CD14-positive monocyte (primary cell): ENCODE data around the gene POU6F2. TPM values are rescaled to one million over a fixed set of nuclear protein-coding genes. Genes with fewer than 3 reads are reported as not detected.

ENCODE experiments used
- DNase-seq, 3 donors: peaks; one replicate each; pipeline ENCODE4 v3.0.0-alpha.2; 2011 to 2022
- H2AFZ ChIP-seq: 2 replicates; pipeline ENCODE4 v1.6.0; 2012; ENCODE audit warnings: mild to moderate bottlenecking, low read depth, low read length, inconsistent platforms; ENCODE audit not compliant: insufficient read depth, poor library complexity, severe bottlenecking
- H3K27ac ChIP-seq, 2 donors: 1 replicate in 1 of 2; 2 replicates in 1 of 2; pipeline ENCODE4 v1.5.1; 2012 to 2013; ENCODE audit warnings: low read length in 2 of 2, control low read depth in 1 of 2, inconsistent platforms in 1 of 2, low read depth in 1 of 2, mild to moderate bottlenecking in 1 of 2
- H3K27me3 ChIP-seq, 2 donors: one replicate each; pipeline versions ENCODE4 v1.6.0 to v1.6.1; 2011 to 2013; ENCODE audit warnings: low read length in 2 of 2; ENCODE audit not compliant: control insufficient read depth in 2 of 2, insufficient read depth in 2 of 2
- H3K36me3 ChIP-seq, 2 donors: replicated peaks in 1 of 2; 1 replicate in 1 of 2; 2 replicates in 1 of 2; pipeline versions ENCODE4 v1.5.1 to v1.6.1; 2012 to 2013; ENCODE audit warnings: low read length in 2 of 2, control low read depth in 1 of 2, inconsistent platforms in 1 of 2, mild to moderate bottlenecking in 1 of 2; ENCODE audit not compliant: insufficient read depth in 2 of 2, control insufficient read depth in 1 of 2
- H3K4me1 ChIP-seq, 2 donors: 1 replicate in 1 of 2; 2 replicates in 1 of 2; pipeline versions ENCODE4 v1.5.1 to v1.6.1; 2012 to 2013; ENCODE audit warnings: low read length in 2 of 2, control low read depth in 1 of 2, inconsistent platforms in 1 of 2, mild to moderate bottlenecking in 1 of 2, moderate library complexity in 1 of 2; ENCODE audit not compliant: insufficient read depth in 2 of 2, control insufficient read depth in 1 of 2
- H3K4me2 ChIP-seq: replicated peaks from 2 replicates; pipeline ENCODE3; 2012; ENCODE audit warnings: low read length, moderate library complexity, mild to moderate bottlenecking; ENCODE audit not compliant: poor library complexity, severe bottlenecking; ENCODE audit errors: extremely low read depth
- H3K4me3 ChIP-seq, 3 experiments: fragments of 200-600 bp in 1 of 3; sonication (generic) in 1 of 3; replicated peaks in 1 of 3; 1 replicate in 2 of 3; 2 replicates in 1 of 3; pipeline ENCODE4 v1.5.1; 2011 to 2013; ENCODE audit warnings: low read length in 3 of 3, mild to moderate bottlenecking in 3 of 3, control low read depth in 2 of 3, low read depth in 2 of 3, inconsistent platforms in 1 of 3, moderate library complexity in 1 of 3
- H3K79me2 ChIP-seq: 2 replicates; pipeline ENCODE4 v1.6.0; 2012; ENCODE audit warnings: mild to moderate bottlenecking, control low read depth, inconsistent platforms, low read length, moderate library complexity; ENCODE audit not compliant: insufficient read depth
- H3K9ac ChIP-seq: 2 replicates; pipeline ENCODE4 v1.6.0; 2017; ENCODE audit warnings: low read length, mild to moderate bottlenecking; ENCODE audit not compliant: insufficient read depth, poor library complexity, severe bottlenecking
- H3K9me3 ChIP-seq, 2 donors: replicated peaks in 1 of 2; 1 replicate in 1 of 2; 2 replicates in 1 of 2; pipeline versions ENCODE4 v1.5.1 to v1.6.1; 2012 to 2013; ENCODE audit warnings: low read length in 2 of 2, control low read depth in 1 of 2; ENCODE audit not compliant: control insufficient read depth in 1 of 2, insufficient read depth in 1 of 2
- H4K20me1 ChIP-seq: 2 replicates; pipeline ENCODE4 v1.6.0; 2012; ENCODE audit warnings: mild to moderate bottlenecking, low read length, control low read depth, moderate library complexity; ENCODE audit not compliant: insufficient read depth
- H3K27ac Mint-ChIP-seq, 7 donors: one replicate each; pipeline ENCODE4 v1.8.0; 2020; ENCODE audit warnings: mild to moderate bottlenecking in 7 of 7, mixed read lengths in 7 of 7, moderate library complexity in 6 of 7, inconsistent platforms in 2 of 7
- H3K27me3 Mint-ChIP-seq, 3 donors: one replicate each; pipeline ENCODE4 v1.8.0; 2021 to 2022; ENCODE audit warnings: low read depth in 3 of 3, mild to moderate bottlenecking in 3 of 3, mixed read lengths in 3 of 3, moderate library complexity in 3 of 3, inconsistent platforms in 1 of 3
- H3K36me3 Mint-ChIP-seq, 2 donors: one replicate each; pipeline ENCODE4 v1.8.0; 2020; ENCODE audit warnings: mixed read lengths in 2 of 2, inconsistent platforms in 1 of 2, mild to moderate bottlenecking in 1 of 2
- H3K4me1 Mint-ChIP-seq: one replicate; pipeline ENCODE4 v1.8.0; 2020; ENCODE audit warnings: mild to moderate bottlenecking, mixed read lengths
- H3K4me3 Mint-ChIP-seq, 2 donors: one replicate each; pipeline ENCODE4 v1.8.0; 2020; ENCODE audit warnings: mild to moderate bottlenecking in 2 of 2, mixed read lengths in 2 of 2, moderate library complexity in 1 of 2
- H3K9me3 Mint-ChIP-seq, 7 donors: one replicate each; pipeline ENCODE4 v1.8.0; 2020 to 2022; ENCODE audit warnings: mixed read lengths in 7 of 7, mild to moderate bottlenecking in 6 of 7, moderate library complexity in 6 of 7, inconsistent platforms in 2 of 7
- WGBS: methylation state at CpG from one replicate; pipeline ENCODE4 v1.1.5; 2013; ENCODE audit warnings: missing lambda C conversion rate; ENCODE audit not compliant: insufficient coverage; 5-methylcytosine and 5-hydroxymethylcytosine counted together
- intact Hi-C, 2 donors: fragments of 100-400 bp; cut with micrococcal nuclease; formaldehyde crosslinking; loops; one replicate each; pipeline versions ENCODE4 v1.15.0 to v1.15.1; 2023
- polyA plus RNA-seq, 3 donors: library from polyadenylated mRNA; depleted of rRNA in 1 of 3; unstranded in 2 of 3; stranded (reverse) in 1 of 3; fragments of 300-500 nt in 2 of 3; fragments of >200 nt in 1 of 3; fragmentation: Illumina TruSeq in 2 of 3; gene quantifications; 1 replicate in 2 of 3; 2 replicates in 1 of 3; pipeline ENCODE4 v1.2.3, GENCODE V29; 2012 to 2021
- TF ChIP-seq, protein P1 (sequence below): fragments of 200-600 bp; IDR thresholded peaks from one replicate; pipeline ENCODE4 v1.8.0; 2022; ENCODE audit warnings: antibody characterized with exemption, mild to moderate bottlenecking

Gene POU6F2
- polyA plus RNA-seq, 3 donors = not detected

DNA sequence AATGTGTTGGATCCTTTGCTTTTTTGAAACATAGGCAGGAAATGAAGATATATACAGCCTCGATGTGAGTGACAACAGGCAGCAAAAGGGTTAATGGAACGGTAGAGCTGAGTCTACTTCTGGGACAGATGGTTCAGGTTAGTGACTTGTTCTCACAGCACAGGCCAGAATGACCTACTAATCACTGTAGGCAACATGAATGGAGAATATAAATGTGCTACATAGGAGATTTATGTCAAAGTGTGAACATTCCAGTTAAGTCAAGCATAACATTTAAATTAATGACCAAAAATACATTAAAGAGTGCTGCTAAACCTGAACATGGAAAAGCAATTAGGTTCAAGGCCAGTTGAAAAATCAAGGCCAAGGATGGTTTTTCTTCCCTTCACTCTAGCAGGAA, 235.2 kb downstream of the POU6F2 start:
- H3K4me3 ChIP-seq = no peak overlapping the region
- H3K27me3 ChIP-seq = no peaks in the 10 kb centered on the region
- peak overlapping the region in 1 of 7 donors; percentile 5 for H3K27ac Mint-ChIP-seq
- H3K36me3 ChIP-seq = no peaks in the 10 kb centered on the region
- no peaks in the 10 kb centered on the region for H3K36me3 Mint-ChIP-seq
- no peak overlapping the region for H3K4me2 ChIP-seq
- WGBS = no CpG with 5 or more reads among the region's 2 CpGs
- intact Hi-C loops = no loop called here
- peaks cover 0 to 2% (median 1%) of the 10 kb centered on the region in 3 donors for H3K27me3 Mint-ChIP-seq
- no peaks in the 10 kb centered on the region for H3K4me1 ChIP-seq
- H3K27ac ChIP-seq = no peak overlapping the region
- H2AFZ ChIP-seq = no peak overlapping the region
- no peak overlapping the region for H3K4me3 Mint-ChIP-seq
- H3K4me1 Mint-ChIP-seq = no peaks in the 10 kb centered on the region
- no peaks in the 10 kb centered on the region for H3K9me3 ChIP-seq
- H3K9me3 Mint-ChIP-seq = peaks cover 0 to 8% (median 2%) of the 10 kb centered on the region in 7 donors
- no peak for DNase-seq
- TF ChIP-seq, protein P1, sequence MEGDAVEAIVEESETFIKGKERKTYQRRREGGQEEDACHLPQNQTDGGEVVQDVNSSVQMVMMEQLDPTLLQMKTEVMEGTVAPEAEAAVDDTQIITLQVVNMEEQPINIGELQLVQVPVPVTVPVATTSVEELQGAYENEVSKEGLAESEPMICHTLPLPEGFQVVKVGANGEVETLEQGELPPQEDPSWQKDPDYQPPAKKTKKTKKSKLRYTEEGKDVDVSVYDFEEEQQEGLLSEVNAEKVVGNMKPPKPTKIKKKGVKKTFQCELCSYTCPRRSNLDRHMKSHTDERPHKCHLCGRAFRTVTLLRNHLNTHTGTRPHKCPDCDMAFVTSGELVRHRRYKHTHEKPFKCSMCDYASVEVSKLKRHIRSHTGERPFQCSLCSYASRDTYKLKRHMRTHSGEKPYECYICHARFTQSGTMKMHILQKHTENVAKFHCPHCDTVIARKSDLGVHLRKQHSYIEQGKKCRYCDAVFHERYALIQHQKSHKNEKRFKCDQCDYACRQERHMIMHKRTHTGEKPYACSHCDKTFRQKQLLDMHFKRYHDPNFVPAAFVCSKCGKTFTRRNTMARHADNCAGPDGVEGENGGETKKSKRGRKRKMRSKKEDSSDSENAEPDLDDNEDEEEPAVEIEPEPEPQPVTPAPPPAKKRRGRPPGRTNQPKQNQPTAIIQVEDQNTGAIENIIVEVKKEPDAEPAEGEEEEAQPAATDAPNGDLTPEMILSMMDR = no peak
- no peaks in the 10 kb centered on the region for H3K79me2 ChIP-seq
- no peaks in the 10 kb centered on the region for H4K20me1 ChIP-seq
- H3K9ac ChIP-seq = no peak overlapping the region

DNA sequence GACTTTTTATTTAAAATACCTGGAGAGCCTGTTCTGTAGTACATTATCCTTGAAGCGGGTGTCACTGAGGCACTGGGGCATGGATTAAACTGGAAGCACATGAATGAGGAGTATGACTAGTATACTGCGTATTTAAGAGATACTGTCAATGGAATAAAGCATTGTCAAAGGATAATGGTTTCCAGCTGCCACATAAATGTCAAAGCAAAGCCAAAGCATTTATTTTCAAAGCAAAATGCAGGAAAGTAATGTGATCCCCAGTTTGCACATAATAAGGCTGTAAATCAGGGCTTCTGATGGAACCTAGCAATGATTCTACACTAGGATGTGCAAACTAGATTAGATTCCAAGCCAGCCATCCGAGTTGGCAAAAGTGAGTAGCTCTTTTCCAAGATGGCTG, 240.1 kb downstream of the POU6F2 start:
- H3K27ac ChIP-seq = no peak overlapping the region
- H4K20me1 ChIP-seq = no peaks in the 10 kb centered on the region
- no peaks in the 10 kb centered on the region for H3K4me1 Mint-ChIP-seq
- H3K9me3 ChIP-seq = no peaks in the 10 kb centered on the region
- no peak overlapping the region for H2AFZ ChIP-seq
- TF ChIP-seq, protein P1 = no peak
- no peaks in the 10 kb centered on the region for H3K27me3 ChIP-seq
- no peak overlapping the region for H3K4me3 Mint-ChIP-seq
- H3K4me2 ChIP-seq = no peak overlapping the region
- intact Hi-C loops = no loop called here
- H3K4me1 ChIP-seq = no peaks in the 10 kb centered on the region
- WGBS = 79% methylated on average over 3 of the region's 3 CpGs
- H3K9me3 Mint-ChIP-seq = peaks cover 0 to 3% (median 0%) of the 10 kb centered on the region in 7 donors
- no peak overlapping the region for H3K27ac Mint-ChIP-seq
- H3K4me3 ChIP-seq = no peak overlapping the region
- H3K79me2 ChIP-seq = no peaks in the 10 kb centered on the region
- H3K36me3 ChIP-seq = no peaks in the 10 kb centered on the region
- no peaks in the 10 kb centered on the region for H3K36me3 Mint-ChIP-seq
- H3K9ac ChIP-seq = no peak overlapping the region
- no peak for DNase-seq
- H3K27me3 Mint-ChIP-seq = peaks cover 0 to 3% (median 1%) of the 10 kb centered on the region in 3 donors
